ENCODE measurements around the gene CCDC112. TPM values are rescaled to one million over a fixed set of nuclear protein-coding genes. Genes with fewer than 3 reads are reported as not detected.
A peak's percentile ranks its signal among the peaks of the same experiment; 100 is the strongest.

The CCDC112 gene
- total and polyA plus RNA-seq, 2 of the 13 experiments (the other 11 are each of a cell fraction or from before 2014, with no cell fraction given), result 1.1 to 2.8 TPM

DNA sequence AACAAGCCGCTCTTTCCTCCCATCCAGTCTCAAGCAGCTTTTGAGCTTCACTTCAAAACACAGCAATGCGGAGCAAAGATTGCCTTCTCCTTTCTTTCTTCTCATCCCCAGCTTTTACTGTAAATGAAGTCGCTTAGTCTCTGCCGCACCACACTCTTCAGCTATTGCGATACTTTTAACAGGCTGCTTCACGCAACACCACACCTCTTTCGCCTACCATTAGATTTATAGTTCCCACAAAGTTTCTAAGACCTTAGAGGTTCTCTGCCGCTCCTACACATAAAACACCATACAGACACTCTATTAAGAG lies 34.5 kb downstream of the CCDC112 start:
- in situ Hi-C loops (cut with HindIII; ENCODE audit: extremely low pct_ligation_motif_present, low pct_unique_long_range_greater_than_20kb), result no loop called here
- peak overlapping the region; percentile 75 to 96 (median 85) for H3K4me3 ChIP-seq (replicated peaks in 1 of 3; ENCODE audit: insufficient read depth in 1 of 3, low read depth in 2 of 3, low read length in 3 of 3)
- POLR2A ChIA-PET, result interaction anchor here (0.9 to 1.8 kb wide), 5 partner anchors 20 to 283 kb away, joined by 3 to 8 read pairs (median 3); partner anchors contain the start of genes CCDC112 and FEM1C
- CTCF ChIA-PET (ENCODE audit: low intra/inter-chr PET ratio, low total read pairs), result no interaction called here
- H3K4me1 ChIP-seq (ENCODE audit: insufficient read depth, low read length), result peaks cover 32% of the 10 kb centered on the region
- H3K36me3 ChIP-seq (replicated peaks in 1 of 2; ENCODE audit: control insufficient read depth in 1 of 2, insufficient read depth in 2 of 2, low read length in 2 of 2), result no peaks in the 10 kb centered on the region
- peak overlapping the region; percentile 85 for H3K4me2 ChIP-seq (ENCODE audit: low read depth, low read length)
- intact Hi-C loops (cut with micrococcal nuclease; ENCODE audit: unreplicated experiment), result loop anchor here (2.0 kb wide), 1 partner anchor 35 kb away; the partner anchor contains the start of gene CCDC112
- H2AFZ ChIP-seq (ENCODE audit: low read length), result peak overlapping the region; percentile 65
- BruUV-seq (replicated peaks), result no TSS peak
- H3K9ac ChIP-seq (ENCODE audit: insufficient read depth, low read depth, low read length), result peak overlapping the region; percentile 81
- no peaks in the 10 kb centered on the region; a peak in 1 of 5 replicates for H3K27me3 ChIP-seq (ENCODE audit: control insufficient read depth in 1 of 2, insufficient read depth in 2 of 2, low read length in 2 of 2)
- WGBS (ENCODE audit: low lambda C conversion rate), result 2% methylated on average over 8 of the region's 8 CpGs
- no peak for FAIRE-seq
- H3K79me2 ChIP-seq (ENCODE audit: insufficient read depth, low read length), result peaks cover 47% of the 10 kb centered on the region
- ATAC-seq, result peak; percentile 53
- no peaks in the 10 kb centered on the region; the same call in 1 of the 2 replicates for H4K20me1 ChIP-seq (ENCODE audit: insufficient read depth, low read length)
- DNase-seq (ENCODE audit: low spot score), result peak; percentile 4
- H3K9me3 ChIP-seq (ENCODE audit: low read length), result no peaks in the 10 kb centered on the region
- TF ChIP-seq ZC3H4 (CRISPR knock-in tag; IDR thresholded peaks at IDR 0.05; ENCODE audit: borderline replicate concordance), result no peak
- no peak for TF ChIP-seq SNAPC2 (CRISPR knock-in tag; IDR thresholded peaks at IDR 0.05)
- TF ChIP-seq, protein P1, sequence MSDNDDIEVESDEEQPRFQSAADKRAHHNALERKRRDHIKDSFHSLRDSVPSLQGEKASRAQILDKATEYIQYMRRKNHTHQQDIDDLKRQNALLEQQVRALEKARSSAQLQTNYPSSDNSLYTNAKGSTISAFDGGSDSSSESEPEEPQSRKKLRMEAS (IDR thresholded peaks at IDR 0.05), result no peak
- TF ChIP-seq ZBTB20 (CRISPR knock-in tag; IDR thresholded peaks at IDR 0.05; ENCODE audit: borderline replicate concordance, low read depth), result peak; percentile 19; the same call in 1 of the 2 replicates
- TF ChIP-seq, protein P2, sequence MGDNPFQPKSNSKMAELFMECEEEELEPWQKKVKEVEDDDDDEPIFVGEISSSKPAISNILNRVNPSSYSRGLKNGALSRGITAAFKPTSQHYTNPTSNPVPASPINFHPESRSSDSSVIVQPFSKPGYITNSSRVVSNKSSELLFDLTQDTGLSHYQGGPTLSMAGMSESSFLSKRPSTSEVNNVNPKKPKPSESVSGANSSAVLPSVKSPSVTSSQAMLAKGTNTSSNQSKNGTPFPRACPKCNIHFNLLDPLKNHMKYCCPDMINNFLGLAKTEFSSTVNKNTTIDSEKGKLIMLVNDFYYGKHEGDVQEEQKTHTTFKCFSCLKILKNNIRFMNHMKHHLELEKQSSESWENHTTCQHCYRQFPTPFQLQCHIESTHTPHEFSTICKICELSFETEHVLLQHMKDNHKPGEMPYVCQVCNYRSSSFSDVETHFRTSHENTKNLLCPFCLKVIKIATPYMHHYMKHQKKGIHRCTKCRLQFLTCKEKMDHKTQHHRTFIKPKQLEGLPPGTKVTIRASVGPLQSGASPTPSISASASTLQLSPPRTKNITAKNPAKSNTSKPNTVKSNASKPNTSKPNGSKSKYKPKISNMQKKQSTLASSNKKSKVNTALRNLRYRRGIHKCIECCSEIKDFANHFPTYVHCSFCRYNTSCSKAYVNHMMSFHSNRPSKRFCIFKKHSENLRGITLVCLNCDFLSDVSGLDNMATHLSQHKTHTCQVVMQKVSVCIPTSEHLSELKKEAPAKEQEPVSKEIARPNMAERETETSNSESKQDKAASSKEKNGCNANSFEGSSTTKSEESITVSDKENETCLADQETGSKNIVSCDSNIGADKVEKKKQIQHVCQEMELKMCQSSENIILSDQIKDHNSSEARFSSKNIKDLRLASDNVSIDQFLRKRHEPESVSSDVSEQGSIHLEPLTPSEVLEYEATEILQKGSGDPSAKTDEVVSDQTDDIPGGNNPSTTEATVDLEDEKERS (CRISPR knock-in tag; IDR thresholded peaks at IDR 0.05), result peak; percentile 5; the same call in 1 of the 2 replicates
- TF ChIP-seq, protein P3, sequence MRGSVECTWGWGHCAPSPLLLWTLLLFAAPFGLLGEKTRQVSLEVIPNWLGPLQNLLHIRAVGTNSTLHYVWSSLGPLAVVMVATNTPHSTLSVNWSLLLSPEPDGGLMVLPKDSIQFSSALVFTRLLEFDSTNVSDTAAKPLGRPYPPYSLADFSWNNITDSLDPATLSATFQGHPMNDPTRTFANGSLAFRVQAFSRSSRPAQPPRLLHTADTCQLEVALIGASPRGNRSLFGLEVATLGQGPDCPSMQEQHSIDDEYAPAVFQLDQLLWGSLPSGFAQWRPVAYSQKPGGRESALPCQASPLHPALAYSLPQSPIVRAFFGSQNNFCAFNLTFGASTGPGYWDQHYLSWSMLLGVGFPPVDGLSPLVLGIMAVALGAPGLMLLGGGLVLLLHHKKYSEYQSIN (CRISPR knock-in tag; IDR thresholded peaks at IDR 0.05; ENCODE audit: borderline replicate concordance), result no peak
- TF ChIP-seq SNAI1 (CRISPR knock-in tag; IDR thresholded peaks at IDR 0.05; ENCODE audit: borderline replicate concordance), result no peak
- no peak for TF ChIP-seq ZNF607 (CRISPR knock-in tag; IDR thresholded peaks at IDR 0.05; ENCODE audit: borderline replicate concordance)
- no peak for TF ChIP-seq PHB2 (IDR thresholded peaks at IDR 0.05; ENCODE audit: partially characterized antibody)
- H3K27ac ChIP-seq (ENCODE audit: extremely low read length, insufficient read depth, low read length), result peak overlapping the region; percentile 81
